ENCODE measurements around the gene VSIG8. TPM values are rescaled to one million over a fixed set of nuclear protein-coding genes. Genes with fewer than 3 reads are reported as not detected.

The VSIG8 gene
- total RNA-seq, 1 donor from 2014 or later, result not detected

GRCh38 chr1:159835862-159836525 lies 26.5 kb downstream of the VSIG8 start:
- Mint-ChIP-seq H3K27me3 (ENCODE audit: low read depth) (peaks cover 14% of the 10 kb centered on the region), H3K4me1 (peaks cover 3% of the 10 kb centered on the region), H3K36me3 (ENCODE audit: low read depth) (no peaks in the 10 kb centered on the region), H3K4me3 (no peak overlapping the region), H3K27ac (ENCODE audit: unreplicated experiment) (no peak overlapping the region), H3K9me3 (no peaks in the 10 kb centered on the region)
- no peak for TF ChIP-seq CTCF (conservative IDR thresholded peaks at IDR 0.05)
- no peak for DNase-seq (ENCODE audit: low read depth, low spot score)

DNA sequence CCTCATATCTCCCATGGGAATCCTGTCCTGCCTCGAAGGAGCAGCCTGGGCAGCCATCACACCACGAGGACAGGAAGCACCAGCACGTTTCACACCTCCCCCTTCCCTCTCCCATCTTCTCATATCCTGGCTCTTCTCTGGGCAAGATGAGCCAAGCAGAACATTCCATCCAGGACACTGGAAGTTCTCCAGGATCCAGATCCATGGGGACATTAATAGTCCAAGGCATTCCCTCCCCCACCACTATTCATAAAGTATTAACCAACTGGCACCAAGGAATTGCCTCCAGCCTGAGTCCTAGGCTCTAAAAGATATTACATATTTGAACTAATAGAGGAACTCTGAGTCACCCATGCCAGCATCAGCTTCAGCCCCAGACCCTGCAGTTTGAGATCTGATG lies 27.1 kb downstream of the VSIG8 start:
- DNase-seq (ENCODE audit: low read depth, low spot score), result no peak
- no peak overlapping the region for H3K4me3 Mint-ChIP-seq
- H3K36me3 Mint-ChIP-seq (ENCODE audit: low read depth), result no peaks in the 10 kb centered on the region
- H3K4me1 Mint-ChIP-seq, result peaks cover 3% of the 10 kb centered on the region
- no peaks in the 10 kb centered on the region for H3K9me3 Mint-ChIP-seq
- peaks cover 14% of the 10 kb centered on the region for H3K27me3 Mint-ChIP-seq (ENCODE audit: low read depth)
- TF ChIP-seq CTCF (conservative IDR thresholded peaks at IDR 0.05), result no peak
- no peak overlapping the region for H3K27ac Mint-ChIP-seq (ENCODE audit: unreplicated experiment)

DNA sequence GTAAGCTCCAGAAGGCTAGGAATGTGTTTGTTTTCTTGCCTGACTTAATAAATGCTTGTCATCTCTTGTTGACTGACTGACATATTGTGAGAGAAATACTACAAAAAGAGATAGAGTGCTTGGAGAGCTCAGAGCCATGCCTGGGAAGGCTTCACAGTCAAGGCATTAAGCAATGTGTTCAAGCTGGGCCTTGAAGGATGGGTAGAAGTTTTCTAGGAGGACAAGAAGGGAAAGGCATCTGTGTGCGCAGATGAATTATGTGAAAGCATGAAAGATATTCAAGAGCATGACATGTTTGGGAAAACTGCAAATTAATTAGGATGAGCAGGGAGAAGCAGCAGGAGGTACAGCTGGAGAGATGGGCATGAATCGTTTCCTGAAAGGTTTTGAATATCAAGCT lies 30.1 kb downstream of the VSIG8 start:
- Mint-ChIP-seq H3K36me3 (ENCODE audit: low read depth) (no peaks in the 10 kb centered on the region), H3K27me3 (ENCODE audit: low read depth) (peaks cover 15% of the 10 kb centered on the region), H3K4me1 (peaks cover 3% of the 10 kb centered on the region), H3K4me3 (no peak overlapping the region), H3K9me3 (no peaks in the 10 kb centered on the region), H3K27ac (ENCODE audit: unreplicated experiment) (no peak overlapping the region)
- no peak for DNase-seq (ENCODE audit: low read depth, low spot score)
- no peak for TF ChIP-seq CTCF (conservative IDR thresholded peaks at IDR 0.05)

DNA sequence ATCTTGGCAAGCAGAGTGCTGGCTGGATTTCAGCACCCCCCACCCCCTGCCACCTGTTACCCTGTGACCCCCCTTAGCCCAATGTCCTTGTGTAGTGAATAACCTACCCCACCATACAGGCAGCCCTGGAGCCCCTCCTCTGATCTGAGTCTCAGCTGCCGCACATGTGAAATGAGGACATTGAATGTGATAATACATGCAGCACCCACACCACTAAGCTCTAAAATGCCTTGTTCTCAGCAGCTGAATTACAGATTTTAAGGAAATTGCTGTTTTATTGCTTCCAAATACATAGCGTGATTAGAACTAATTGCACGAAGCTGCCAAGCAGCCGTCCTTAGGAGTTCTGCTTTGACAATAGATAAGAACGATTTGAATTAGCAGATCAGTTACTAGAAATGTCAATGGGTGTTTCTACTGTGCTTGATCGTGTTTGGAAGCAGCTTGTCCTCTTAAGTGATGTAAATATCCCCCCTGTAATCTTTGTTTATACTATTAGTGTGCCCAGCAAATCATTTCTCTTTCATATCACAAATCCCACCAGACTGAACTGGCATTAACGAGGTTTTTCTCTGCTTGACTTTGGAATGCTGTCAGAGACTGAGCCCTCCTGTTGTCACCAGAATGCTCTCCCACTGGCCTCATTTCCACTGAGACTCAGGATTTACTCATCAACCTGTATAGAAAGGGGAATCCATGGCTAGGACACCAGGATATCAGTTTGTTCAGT lies 30.9 kb downstream of the VSIG8 start:
- no peak for DNase-seq (ENCODE audit: low read depth, low spot score)
- Mint-ChIP-seq H3K27me3 (ENCODE audit: low read depth) (peaks cover 14% of the 10 kb centered on the region), H3K36me3 (ENCODE audit: low read depth) (no peaks in the 10 kb centered on the region), H3K27ac (ENCODE audit: unreplicated experiment) (no peak overlapping the region), H3K4me3 (no peak overlapping the region), H3K4me1 (peaks cover 3% of the 10 kb centered on the region), H3K9me3 (no peaks in the 10 kb centered on the region)
- no peak for TF ChIP-seq CTCF (conservative IDR thresholded peaks at IDR 0.05)

GRCh38 chr1:159830722-159831121 lies 31.7 kb downstream of the VSIG8 start:
- H3K36me3 Mint-ChIP-seq (ENCODE audit: low read depth), result no peaks in the 10 kb centered on the region
- TF ChIP-seq CTCF (conservative IDR thresholded peaks at IDR 0.05), result no peak
- DNase-seq (ENCODE audit: low read depth, low spot score), result no peak
- peaks cover 3% of the 10 kb centered on the region for H3K4me1 Mint-ChIP-seq
- peaks cover 13% of the 10 kb centered on the region for H3K27me3 Mint-ChIP-seq (ENCODE audit: low read depth)
- H3K4me3 Mint-ChIP-seq, result no peak overlapping the region
- H3K9me3 Mint-ChIP-seq, result no peaks in the 10 kb centered on the region
- no peak overlapping the region for H3K27ac Mint-ChIP-seq (ENCODE audit: unreplicated experiment)

Data from neural crest cell (in vitro differentiated cells).